Thyroid gland (tissue), 4 donors: ENCODE results near the gene SDHAF4.

Experiments used
- POLR2A ChIP-seq, 2 donors: fragments of 450-650 bp; IDR thresholded peaks; one replicate each; pipeline ENCODE4 v1.6.1; 2017; ENCODE audit warnings: antibody characterized with exemption in 2 of 2, mild to moderate bottlenecking in 2 of 2, moderate library complexity in 1 of 2
- TF ChIP-seq, protein P1 (sequence below), 6 experiments: fragments of 200-600 bp in 3 of 6; fragments of 450-650 bp in 3 of 6; sonication (generic) in 3 of 6; IDR thresholded peaks; one replicate each; pipeline ENCODE4 v1.5.1; 2016 to 2019; ENCODE audit warnings: antibody characterized with exemption in 6 of 6, mild to moderate bottlenecking in 2 of 6, inconsistent platforms in 1 of 6, moderate library complexity in 1 of 6

DNA sequence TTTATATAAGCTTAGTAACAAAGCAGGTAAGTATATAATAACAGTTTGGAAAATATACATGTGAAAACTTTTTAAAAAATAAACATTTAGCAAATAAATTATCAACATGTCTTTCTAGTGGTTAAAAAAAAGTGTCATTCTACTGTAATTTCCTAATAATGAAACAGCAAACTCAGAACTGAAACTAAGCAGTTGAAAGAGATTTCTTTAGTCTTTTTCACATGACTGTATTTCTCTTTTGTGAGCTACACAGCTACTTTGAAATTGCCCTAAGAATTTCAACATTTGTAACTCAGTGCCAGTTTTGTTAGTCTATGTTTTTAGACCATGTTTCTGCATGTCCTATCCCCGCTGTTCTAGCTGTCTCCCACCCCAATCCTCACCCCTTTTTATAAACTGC, 28.4 kb upstream of the SDHAF4 start:
- TF ChIP-seq, protein P1, sequence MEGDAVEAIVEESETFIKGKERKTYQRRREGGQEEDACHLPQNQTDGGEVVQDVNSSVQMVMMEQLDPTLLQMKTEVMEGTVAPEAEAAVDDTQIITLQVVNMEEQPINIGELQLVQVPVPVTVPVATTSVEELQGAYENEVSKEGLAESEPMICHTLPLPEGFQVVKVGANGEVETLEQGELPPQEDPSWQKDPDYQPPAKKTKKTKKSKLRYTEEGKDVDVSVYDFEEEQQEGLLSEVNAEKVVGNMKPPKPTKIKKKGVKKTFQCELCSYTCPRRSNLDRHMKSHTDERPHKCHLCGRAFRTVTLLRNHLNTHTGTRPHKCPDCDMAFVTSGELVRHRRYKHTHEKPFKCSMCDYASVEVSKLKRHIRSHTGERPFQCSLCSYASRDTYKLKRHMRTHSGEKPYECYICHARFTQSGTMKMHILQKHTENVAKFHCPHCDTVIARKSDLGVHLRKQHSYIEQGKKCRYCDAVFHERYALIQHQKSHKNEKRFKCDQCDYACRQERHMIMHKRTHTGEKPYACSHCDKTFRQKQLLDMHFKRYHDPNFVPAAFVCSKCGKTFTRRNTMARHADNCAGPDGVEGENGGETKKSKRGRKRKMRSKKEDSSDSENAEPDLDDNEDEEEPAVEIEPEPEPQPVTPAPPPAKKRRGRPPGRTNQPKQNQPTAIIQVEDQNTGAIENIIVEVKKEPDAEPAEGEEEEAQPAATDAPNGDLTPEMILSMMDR (IDR thresholded peaks at IDR 0.05): no peak
- TF ChIP-seq POLR2A (IDR thresholded peaks at IDR 0.05): no peak
